GM21825 (cell line): ENCODE measurements around the gene ITPK1.

Experiments
- ATAC-seq: cut with Tn5 transposase; IDR thresholded peaks from one replicate; pipeline ENCODE4 v1.9.1; 2021; ENCODE audit warnings: mild to moderate bottlenecking, moderate library complexity; ENCODE audit not compliant: unreplicated experiment

The ITPK1 gene

DNA sequence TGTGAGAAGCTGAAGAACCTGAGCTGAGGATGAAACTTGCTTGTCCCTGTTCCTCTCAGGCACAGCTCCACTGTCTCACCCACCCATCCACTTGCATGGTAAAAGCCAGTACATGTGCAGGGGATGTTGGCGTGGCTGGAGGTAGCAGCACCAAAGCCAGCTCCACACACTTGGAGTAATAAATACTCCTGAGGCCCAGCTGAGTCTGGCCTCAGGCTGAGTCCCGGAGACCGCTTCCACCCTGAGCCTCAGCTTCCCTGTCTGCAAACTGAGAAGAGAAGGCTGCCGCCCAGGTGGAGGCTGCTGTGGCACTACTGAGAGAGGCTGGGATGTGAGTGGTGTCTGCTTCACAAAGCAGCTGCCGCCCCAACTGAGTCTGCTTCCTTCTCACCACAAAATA, 173.6 kb downstream of the ITPK1 start:
- ATAC-seq: no peak

DNA sequence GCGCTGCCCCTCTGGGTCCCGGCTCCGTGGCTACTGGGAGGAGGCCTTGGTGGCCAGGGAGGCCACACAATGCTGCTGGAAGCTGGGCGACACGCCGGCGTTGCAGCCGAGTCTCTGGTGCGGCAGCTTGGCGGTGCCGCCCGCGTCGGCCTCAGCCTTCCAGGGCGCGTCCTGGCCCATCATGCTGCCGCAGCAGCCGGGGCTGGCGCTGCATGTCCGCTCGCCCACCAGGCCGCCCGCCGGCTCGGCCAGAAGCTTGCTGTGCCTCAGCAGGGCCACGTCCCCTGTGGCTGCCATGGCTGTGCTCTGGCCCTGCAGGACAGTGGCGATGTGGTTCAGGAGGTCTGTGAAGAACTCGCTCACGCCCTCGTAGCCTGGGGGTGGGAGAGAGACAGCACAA, 174.2 kb downstream of the ITPK1 start:
- no peak for ATAC-seq

DNA sequence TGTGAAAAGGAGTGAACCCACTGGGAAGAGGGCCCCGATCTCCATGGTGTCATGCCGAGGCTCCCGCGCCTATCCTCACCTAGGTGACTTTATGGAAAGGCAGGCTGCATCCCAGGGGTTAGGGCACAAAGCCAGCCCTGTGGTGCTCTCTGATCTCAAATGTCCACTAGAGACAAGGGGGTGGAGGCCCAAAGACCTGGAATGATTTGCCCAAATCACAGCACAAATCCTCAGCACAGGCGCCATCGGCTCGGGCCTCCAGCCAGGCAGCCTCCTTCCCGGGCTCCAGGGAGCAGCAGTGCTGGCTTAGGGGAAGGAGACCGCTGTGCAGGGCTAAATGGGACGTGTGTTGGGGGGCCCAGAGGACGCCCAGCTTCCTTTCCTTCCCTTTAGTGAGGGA, 175.2 kb downstream of the ITPK1 start:
- ATAC-seq: no peak

DNA sequence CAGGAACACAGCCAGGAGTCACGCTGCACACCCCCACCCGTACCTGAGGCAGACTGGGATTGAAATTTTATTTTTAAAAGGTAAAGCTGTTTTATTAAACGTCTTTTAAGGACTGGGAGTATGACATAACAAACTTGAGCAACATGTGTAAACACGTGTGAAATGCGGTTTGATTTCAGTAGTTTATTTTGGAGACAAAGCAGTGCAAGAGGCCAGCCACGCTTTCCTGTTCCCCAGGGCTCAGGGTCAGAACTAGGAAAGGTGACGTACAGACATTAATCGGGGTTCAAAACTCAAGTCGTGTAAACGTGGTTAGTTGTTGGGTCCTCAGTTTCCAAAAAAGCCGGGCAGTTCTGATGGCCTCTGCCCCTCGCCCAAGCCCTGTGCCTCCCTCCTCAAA, 176.0 kb downstream of the ITPK1 start:
- no peak for ATAC-seq

DNA sequence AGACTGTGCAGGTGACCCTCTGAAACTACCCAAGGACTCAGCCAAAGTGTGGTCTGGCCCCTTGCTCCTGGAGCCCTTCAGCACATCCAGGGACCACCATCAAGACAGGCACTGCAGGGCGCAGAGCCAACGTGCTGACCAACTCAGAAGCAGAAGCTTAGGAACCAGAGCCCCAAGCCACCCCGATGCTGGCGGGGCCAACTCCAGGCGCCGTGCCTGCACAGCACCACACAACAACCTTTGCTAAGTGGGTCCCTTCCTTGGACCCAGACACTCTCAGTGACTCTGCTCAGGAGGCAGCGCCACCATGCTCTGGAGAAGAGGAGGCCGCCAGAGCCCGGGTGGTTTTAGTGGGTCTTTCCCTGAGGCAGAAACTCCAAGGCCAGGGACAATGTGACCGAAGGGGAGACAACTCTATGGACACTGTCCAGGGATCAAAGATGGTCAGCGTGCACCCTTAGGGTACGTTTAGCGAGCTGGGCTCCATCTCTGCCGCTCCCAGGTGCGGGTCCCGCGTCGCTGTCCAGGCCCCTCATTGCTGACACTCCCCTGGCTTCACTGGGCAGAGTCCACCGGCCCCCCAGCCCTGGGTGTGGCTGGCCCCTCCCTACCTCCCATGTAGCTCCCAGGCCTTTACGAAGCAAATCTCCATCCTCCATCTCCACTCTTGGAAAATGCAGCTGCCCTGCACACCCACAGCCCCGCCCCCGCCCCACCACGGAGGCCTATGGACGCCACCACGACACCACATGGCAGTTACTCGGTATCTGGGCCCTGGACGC, 176.6 kb downstream of the ITPK1 start:
- no peak for ATAC-seq

DNA sequence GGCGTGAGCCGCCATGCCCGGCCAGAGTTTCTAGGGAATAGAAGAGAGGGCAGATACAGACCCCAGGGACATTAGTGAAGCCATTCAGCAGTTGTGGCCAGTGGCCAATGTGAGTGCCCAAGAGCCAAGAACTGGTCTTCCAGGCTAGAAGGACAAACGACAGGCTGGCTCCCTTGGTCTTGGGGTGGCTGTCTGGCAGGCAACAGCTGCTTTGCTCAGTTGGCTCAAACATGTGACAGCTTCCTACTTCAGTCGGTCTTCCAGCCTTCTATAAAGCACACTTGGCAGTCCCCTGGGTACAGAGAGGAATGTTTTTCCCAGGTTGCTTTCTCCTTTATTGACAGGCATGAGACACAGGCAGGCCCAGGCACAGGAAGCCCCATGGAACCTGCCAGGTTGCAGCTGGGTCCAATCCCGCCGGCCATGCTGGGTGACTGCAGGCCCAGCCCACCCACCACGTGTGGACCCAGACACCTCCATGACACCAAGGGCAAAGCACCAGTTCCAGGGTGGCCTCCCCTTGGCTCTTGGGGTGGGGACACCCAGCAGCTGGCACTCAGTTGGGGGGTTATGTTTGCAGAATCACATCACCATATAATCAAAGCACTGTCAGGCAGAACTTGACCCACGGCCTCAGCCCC, 177.4 kb downstream of the ITPK1 start:
- ATAC-seq: no peak

DNA sequence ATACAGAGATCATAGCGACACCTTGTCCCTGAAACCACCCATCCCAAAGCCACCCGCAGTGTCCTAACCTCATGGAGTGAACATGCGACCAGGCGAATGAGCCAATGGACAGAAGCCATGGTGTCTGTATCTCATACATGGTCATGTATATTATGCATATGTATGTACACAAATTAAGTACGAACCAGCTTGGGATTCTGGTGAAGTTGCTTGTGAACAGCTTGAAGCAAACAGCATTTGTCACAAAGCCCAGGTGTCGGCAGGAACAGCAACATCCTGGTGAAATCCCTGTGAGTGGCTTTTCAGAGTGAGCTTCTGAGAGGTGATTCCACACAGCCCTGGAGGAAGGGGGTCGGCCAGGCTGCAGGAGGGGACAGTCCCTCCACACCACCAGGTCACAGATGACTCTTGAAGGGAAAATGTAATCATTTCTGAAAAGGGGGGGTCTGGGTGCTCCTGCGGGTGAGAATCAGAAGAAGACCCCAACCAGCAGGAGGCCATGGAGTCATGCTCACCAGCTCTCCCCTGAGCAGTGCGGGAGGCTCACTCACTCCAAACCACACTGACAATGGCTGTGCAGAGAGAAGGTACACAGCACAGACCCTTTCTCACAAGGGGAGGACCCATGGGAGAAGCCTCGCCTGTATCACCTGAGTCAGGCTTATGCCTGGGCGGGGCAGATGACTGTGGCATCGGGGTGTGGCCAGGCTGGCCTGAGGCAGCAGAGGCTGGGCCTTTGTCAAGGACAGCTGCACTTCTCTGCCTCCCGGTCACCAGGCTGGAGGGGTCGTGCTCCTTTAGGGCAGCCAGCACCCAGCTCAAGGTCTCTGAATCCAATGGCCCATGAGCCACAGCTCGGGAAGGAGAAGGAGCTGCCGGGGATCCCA, 178.4 kb downstream of the ITPK1 start:
- no peak for ATAC-seq

DNA sequence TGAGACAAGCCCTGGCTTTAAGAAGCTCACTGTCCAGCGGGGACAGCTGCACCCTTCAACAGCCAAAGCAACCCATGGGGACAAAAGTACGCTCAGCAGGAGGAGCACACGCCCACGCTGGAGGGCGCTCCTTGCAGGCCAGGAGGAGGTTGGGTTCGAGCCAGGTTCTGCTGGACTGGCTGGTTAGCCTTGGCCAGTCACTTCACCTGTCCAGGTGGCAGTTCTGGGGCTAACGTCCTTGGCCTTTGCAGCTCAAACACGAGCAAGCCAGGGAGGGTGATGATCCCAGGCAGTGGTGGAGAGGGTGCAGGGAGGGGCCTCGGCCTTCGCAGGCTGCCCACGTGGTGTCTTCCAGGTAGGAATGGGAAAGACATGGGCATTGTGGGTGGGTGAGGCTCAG, 179.6 kb downstream of the ITPK1 start:
- no peak for ATAC-seq

DNA sequence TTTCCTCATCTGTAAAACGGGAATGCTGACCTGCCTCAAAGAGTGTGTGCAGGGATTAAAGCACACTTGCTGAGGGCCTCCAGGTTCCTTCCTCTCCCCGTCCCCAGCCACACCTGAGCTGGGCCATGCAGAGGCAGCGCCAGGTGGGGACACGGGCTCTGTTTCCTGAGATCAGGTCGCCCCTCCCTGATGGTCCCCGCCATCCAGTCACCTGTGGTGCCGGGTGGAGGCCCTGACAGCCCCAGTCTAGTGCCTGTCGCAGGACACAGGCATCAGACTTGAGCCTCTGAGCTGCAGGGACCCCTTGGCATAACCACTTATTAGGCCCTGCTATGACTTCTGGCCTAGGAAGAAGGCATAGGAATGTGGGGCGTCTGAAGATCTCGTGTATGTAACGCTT, 180.3 kb downstream of the ITPK1 start:
- no peak for ATAC-seq

DNA sequence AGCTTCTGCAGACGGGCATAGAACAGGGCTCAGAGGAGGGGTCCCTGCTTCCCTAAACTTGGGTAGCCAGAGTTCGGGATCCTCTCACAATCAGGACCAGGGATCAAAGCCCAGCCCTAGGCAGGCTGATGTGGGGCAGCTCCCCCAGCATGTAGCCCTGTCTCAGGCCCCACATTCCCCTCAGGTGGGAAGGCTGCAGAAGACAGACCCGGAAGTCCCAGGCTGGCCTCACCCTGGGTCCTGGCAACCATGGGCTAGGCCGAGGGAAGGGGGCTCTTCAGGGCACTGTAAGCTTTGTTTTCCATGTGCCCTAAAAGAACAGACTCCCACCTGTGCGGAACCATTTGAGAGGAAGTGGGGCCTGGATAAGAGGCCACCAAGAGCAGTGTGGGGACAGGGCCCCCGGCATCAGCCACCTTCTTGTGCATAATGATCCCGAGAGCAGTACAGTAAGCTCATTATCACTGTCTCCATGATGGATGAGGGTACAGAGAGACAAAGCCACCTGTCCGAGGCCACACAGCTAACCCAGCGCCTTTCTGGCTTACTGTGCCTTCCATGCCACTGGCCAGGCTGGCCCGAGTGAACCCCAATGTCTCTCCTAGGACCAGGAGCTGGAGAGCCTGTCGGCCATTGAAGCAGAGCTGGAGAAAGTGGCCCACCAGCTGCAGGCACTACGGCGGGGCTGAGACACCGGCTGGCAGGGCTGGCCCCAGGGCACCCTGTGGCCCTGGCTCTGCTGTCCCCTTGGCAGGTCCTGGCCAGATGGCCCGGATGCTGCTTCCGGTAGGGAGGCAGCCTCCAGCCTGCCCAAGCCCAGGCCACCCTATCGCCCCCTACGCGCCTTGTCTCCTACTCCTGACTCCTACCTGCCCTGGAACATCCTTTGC, 181.3 kb downstream of the ITPK1 start:
- ATAC-seq: no peak

DNA sequence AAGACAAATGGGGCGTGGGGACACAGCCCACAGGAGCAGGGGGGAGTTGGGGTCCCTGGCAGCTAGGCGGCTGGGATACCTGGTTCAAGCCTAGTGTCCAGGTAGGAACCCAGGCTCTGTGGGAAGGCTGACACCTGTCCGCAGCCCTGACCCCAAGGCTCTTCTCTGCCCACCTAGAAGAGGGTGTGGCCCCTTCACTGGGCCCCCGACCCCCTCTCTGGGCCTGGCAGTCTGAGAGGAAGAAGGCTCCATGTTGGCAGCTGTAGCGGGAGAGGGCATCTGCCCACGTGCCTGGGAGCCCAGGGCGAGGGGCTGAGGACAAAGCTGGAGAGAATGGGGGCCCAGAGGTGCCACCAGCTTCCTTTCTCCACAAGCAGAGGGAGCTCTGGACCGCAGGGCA, 182.2 kb downstream of the ITPK1 start:
- no peak for ATAC-seq

DNA sequence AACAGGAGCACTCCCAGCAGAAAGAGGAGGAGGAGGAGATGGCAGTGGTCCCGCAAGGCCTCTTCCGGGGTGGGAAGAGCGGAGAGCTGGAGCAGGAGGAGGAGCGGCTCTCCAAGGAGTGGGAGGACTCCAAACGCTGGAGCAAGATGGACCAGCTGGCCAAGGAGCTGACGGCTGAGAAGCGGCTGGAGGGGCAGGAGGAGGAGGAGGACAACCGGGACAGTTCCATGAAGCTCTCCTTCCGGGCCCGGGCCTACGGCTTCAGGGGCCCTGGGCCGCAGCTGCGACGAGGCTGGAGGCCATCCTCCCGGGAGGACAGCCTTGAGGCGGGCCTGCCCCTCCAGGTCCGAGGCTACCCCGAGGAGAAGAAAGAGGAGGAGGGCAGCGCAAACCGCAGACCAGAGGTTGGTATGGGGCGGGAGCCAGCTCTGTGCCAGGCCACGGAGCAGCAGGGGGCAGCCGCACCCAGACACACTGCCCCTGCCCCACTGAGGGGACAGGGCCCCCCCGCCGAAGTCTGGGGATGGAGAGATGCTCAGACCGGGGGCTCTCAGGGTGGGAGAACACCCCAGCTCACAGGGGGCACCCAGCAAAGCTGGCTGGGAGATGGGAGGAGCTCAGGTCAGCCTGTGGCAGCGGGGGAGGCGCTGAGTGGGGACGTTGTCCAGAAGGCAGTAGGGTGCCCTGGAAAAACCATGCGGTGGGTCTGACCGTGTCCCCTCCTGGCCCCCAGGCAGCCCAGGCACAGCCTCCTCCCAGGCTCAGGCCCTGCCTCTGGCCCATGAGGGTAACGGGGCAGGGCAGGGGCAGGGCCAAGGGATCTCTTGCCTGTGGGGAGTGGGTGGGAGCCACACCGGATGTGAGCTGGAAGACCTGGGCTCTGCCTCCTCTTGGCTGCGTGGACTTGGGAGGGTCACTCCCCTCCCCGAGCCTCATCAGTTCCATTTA, 183.0 kb downstream of the ITPK1 start:
- no peak for ATAC-seq

DNA sequence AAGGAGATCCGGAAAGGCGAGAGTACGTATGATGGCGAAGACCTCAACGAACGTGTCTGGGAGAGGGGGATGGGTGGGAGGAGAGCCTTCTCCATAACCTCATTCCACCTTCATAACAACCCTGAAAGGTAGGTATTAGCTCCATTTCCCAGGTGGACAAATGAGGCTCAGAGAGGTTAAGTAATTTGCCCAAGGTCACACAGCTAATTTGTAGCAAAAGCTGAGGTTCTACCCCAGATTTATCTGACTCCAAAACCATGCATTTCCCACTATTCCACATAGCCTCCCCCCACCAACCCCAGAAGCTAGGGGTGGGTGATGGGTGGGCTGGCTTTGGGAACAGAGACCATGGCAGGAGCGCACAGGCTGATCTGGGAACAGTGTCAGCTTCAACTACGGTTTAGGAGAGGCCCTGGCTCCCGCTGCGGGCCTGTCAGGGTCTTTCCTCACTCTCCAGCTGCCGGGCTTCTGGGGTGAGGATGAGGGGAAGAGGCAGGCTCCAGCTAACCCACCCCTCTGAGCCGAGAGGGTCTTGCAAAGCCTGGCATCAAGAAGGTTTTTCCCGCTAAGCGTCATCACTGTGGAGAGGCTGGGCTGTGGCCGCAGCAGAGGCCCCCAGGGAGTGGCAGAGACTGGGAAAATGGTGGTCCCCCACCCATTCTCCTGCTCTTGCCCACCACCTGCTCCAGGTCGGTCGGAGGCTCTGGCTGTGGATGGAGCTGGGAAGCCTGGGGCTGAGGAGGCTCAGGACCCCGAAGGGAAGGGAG, 183.9 kb downstream of the ITPK1 start:
- ATAC-seq: no peak

DNA sequence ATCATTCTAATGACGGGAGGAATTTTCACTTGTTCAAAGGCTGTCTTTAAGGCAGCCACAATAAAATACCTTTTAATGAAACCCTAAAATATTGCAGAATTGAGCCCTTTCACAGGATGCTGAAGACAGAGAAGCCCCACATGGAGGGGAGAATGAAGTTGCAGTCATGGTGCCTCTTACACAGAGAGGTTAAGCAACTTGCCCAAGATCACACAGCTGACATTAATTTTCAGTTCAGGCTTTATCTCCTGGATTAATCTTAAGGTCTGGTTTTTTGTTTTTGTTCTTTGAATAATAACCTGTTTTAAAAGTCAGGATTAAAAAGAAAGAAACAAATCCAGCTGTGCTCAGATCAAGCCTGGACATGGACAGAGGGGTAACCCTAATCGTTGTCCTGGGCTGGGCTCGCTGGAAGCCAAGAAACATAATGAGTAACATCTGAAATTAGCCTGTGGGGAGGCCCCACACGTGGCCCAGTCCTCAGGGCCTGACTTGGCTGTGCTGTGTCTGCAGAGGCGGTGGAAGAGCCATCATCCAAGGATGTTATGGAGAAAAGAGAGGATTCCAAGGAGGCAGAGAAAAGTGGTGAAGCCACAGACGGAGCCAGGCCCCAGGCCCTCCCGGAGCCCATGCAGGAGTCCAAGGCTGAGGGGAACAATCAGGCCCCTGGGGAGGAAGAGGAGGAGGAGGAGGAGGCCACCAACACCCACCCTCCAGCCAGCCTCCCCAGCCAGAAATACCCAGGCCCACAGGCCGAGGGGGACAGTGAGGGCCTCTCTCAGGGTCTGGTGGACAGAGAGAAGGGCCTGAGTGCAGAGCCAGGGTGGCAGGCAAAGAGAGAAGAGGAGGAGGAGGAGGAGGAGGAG, 184.8 kb downstream of the ITPK1 start:
- ATAC-seq: no peak

DNA sequence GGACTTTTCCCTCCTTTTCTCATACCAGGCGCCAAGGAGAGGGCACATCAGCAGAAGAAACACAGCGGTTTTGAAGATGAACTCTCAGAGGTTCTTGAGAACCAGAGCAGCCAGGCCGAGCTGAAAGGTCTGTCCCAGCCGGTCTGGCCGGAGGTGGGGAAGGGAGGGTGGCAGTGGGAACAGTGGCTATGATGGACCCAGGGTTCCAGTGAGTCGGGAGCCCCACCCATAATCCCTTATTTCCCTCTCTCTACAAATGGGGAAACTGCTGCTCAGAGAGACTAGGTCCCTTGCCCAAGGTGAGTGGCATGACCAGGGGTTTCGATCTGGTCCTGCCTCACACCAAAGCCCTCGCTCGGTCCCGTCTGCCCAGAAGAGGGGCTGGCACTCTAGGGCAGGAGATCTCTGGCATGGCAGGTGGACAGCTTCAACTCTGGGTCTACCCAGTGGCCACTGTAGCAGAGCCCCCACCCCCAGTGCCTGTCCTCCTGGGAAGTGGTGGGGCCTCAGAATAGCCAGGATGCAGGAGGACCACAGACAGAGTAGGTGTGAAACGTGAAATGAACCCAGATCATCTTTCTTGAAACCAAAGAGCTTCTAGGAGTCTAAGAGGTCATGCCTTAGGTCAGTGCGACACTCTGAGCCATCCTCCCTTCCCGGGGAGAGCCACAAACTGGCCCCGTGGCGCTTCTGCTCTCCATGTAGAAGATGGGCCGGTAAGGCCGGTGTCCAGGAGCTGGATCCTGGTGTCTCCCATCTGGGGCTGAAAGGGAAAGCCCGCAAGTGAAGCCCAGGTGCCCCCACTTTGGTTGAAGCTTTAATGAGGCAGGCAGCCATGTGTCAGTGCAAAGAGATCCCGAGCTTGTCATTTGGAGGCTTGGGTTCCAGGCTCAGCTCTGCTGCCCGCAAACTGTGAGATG, 185.8 kb downstream of the ITPK1 start:
- ATAC-seq: no peak

DNA sequence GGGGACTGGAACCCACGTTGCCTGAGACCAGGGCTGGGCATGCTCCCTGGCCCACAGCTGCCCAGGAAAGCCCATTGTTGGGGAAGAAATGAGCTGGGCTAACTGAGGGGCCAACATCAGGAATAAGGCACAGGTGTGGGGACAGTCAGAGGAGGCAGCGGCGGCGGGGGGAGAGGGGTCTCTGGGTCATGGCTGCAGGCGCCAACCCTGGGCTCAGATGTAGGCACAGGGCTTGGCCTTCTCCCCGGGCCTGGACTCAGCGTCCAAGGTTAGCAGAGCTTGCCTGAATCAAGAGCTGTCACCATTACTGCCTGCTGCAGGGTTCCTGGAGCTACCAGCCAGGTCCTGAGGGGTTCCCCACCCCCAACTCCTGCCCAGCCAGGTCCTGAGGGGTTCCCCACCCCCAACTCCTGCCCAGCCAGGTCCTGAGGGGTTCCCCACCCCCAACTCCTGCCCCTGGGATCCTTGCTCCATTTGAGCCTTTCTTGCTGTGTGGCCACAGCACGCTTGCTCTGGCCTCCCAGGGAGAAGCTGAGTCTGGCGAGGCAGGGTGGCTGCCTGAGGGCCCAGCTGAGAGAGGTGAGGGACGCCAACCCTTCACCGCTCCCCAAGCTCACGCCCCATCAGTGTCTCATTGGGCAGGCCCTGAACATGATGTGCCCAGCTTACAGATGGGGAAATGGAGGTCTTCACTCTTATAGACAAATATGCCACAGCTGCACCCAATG, 186.6 kb downstream of the ITPK1 start:
- ATAC-seq: no peak
